Ascending aorta (tissue), 2 donors: Measurements from ENCODE around the gene ZMAT5. TPM values are rescaled to one million over a fixed set of nuclear protein-coding genes. Genes with fewer than 3 reads are reported as not detected.

Experiments used
- DNase-seq, 2 donors: peaks; one replicate each; pipeline ENCODE4 v3.0.0-alpha.2; 2019; ENCODE audit warnings: low spot score in 2 of 2
- H3K27ac ChIP-seq, 2 donors: fragments of 200-600 bp; sonication (generic); one replicate each; pipeline ENCODE4 v1.5.1; 2016 to 2017; ENCODE audit warnings: mild to moderate bottlenecking in 1 of 2
- H3K27me3 ChIP-seq: fragments of 200-600 bp; sonication (generic); one replicate; pipeline ENCODE4 v1.5.1; 2017
- H3K36me3 ChIP-seq, 2 donors: fragments of 200-600 bp; sonication (generic); one replicate each; pipeline ENCODE4 v1.5.1; 2016
- H3K4me1 ChIP-seq, 2 donors: fragments of 200-600 bp; sonication (generic); one replicate each; pipeline ENCODE4 v1.5.1; 2016 to 2017; ENCODE audit warnings: mild to moderate bottlenecking in 1 of 2
- H3K4me3 ChIP-seq, 2 donors: fragments of 200-600 bp; sonication (generic); one replicate each; pipeline ENCODE4 v1.5.1; 2016 to 2017; ENCODE audit warnings: mild to moderate bottlenecking in 1 of 2
- H3K9me3 ChIP-seq, 2 donors: fragments of 200-600 bp; sonication (generic); one replicate each; pipeline ENCODE4 v1.5.1; 2016
- intact Hi-C: fragments of 100-400 bp; cut with DNase I; formaldehyde crosslinking; loops from one replicate; pipeline ENCODE4 v1.15.1; 2023
- total RNA-seq: library from RNA; depleted of rRNA; stranded (reverse); fragments of >200 nt; gene quantifications from one replicate; pipeline ENCODE4 v1.1.0, GENCODE V29; 2016
- TF ChIP-seq, protein P1 (sequence below), 3 experiments: fragments of 200-600 bp in 2 of 3; fragments of 450-650 bp in 1 of 3; sonication (generic) in 2 of 3; IDR thresholded peaks; one replicate each; pipeline ENCODE4 v1.5.1; 2016 to 2019; ENCODE audit warnings: antibody characterized with exemption in 3 of 3, mild to moderate bottlenecking in 1 of 3, moderate library complexity in 1 of 3

The ZMAT5 gene
- total RNA-seq, 1 donor from 2014 or later = 59.3 TPM

DNA sequence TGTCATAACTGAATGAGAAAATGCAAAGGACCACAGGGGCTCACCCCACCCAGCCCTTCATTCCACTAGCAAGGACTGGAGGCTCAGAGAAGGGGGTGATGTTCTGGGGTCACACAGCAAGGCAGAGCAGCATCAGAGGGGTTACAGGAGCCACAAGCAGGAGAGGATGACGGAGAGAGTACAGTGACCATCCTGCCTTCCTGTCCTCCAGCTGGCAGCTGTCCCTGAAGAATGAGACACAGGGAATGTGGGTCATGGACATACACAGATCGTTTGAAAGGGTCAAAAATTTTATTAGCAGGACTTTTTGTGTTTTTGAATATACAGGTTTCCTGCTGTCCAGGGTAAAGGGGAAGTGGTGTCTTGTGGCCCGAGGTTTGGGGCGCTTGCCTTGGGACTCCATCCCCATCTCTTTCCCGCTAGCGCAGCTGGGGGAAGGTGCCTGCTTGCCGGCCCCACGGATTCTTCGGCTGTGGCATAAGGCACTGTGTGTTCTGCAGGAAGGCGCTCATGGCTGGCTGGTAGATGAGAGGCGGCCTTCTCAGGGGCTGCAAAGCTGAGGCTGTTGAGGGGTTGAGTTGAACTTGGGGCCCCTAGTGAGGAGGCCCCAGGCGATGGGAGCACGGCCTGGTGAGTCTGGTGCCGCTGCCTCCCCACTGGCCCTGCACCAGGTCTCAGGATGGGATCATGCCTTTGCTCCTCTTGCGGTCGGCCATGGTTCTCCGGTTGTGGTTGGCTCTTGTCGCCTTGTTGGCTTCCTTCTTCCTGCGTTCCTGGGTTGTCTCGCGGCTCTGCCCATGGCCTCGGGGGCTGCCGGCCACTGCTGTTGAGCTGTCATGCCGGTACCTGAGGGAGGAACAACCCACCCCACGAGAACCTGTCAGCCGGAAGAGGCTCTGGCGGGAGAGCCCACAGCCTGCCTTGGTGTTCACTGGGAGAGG is 21.8 kb upstream of the ZMAT5 start:
- Histone ChIP-seq H3K36me3 (peaks cover 49 to 58% of the 10 kb centered on the region in 2 donors), H3K9me3 (no peaks in the 10 kb centered on the region), H3K27ac (no peak overlapping the region), H3K4me3 (no peak overlapping the region), H3K27me3 (no peaks in the 10 kb centered on the region), H3K4me1 (no peaks in the 10 kb centered on the region)
- no peak for DNase-seq
- intact Hi-C loops = no loop called here
- TF ChIP-seq, protein P1, sequence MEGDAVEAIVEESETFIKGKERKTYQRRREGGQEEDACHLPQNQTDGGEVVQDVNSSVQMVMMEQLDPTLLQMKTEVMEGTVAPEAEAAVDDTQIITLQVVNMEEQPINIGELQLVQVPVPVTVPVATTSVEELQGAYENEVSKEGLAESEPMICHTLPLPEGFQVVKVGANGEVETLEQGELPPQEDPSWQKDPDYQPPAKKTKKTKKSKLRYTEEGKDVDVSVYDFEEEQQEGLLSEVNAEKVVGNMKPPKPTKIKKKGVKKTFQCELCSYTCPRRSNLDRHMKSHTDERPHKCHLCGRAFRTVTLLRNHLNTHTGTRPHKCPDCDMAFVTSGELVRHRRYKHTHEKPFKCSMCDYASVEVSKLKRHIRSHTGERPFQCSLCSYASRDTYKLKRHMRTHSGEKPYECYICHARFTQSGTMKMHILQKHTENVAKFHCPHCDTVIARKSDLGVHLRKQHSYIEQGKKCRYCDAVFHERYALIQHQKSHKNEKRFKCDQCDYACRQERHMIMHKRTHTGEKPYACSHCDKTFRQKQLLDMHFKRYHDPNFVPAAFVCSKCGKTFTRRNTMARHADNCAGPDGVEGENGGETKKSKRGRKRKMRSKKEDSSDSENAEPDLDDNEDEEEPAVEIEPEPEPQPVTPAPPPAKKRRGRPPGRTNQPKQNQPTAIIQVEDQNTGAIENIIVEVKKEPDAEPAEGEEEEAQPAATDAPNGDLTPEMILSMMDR (IDR thresholded peaks at IDR 0.05) = no peak

DNA sequence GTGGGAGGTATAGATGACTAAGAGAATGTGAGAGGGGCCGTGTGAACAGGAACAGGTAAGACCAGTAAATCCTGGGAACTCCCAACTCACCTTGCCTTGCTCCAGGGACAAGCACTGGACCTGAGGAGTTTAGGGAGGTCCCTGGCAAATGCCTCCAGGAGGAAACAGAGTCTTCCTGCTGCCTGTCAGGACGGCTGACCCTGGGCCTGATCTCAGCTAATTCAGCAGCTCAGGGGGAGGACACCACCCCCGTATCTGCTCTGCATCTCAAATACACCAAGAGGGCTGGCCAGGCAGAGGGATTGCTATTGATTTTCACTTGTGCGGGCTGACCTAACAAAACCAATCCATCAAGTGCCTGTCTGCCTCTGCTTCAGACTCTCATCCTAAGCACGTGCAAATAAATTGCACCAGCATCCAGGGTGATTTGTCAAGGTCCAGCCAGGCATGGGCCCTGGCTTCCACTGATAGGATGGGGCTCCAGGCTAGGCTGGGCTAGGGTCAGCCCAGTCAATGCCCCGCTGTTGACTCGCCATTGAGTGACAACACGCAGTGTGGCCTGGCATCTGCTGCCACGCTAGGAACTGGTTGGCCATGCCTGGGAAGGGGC is 20.7 kb upstream of the ZMAT5 start:
- TF ChIP-seq, protein P1 (IDR thresholded peaks at IDR 0.05) = no peak
- DNase-seq = no peak
- H3K36me3 ChIP-seq = peaks cover 37 to 47% of the 10 kb centered on the region in 2 donors

DNA sequence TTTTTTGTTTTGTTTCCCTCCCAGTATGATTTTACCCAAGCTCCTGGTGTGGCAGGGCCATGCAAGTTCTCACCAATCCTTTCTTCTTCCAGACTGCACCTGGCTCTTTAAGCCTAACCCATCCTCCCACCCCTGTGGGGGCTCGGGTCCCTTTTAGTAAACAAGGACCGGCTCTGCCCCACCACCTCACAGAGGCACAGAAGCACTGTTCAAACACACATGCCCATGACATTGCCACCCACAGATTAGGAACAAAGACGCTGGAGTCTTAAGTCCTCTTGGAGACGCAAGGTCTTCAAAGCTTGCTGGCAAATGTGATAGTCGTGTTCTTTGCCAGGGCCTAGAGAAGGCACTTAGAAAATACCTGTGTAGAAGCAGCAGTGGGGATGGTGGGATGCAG is 19.2 kb upstream of the ZMAT5 start:
- H3K27me3 ChIP-seq = no peaks in the 10 kb centered on the region
- peaks cover 25 to 32% of the 10 kb centered on the region in 2 donors for H3K36me3 ChIP-seq
- H3K27ac ChIP-seq = no peak overlapping the region
- intact Hi-C loops = no loop called here
- DNase-seq = no peak
- TF ChIP-seq, protein P1 (IDR thresholded peaks at IDR 0.05) = no peak
- H3K4me3 ChIP-seq = no peak overlapping the region
- H3K9me3 ChIP-seq = no peaks in the 10 kb centered on the region
- H3K4me1 ChIP-seq = peaks cover 3% of the 10 kb centered on the region in 2 donors

More for the DNA sequence above, 20.7 kb upstream of the ZMAT5 start:
- Histone ChIP-seq H3K27me3 (no peaks in the 10 kb centered on the region), H3K4me3 (no peak overlapping the region), H3K27ac (no peak overlapping the region), H3K4me1 (no peaks in the 10 kb centered on the region), H3K9me3 (no peaks in the 10 kb centered on the region)
- intact Hi-C loops = no loop called here

DNA sequence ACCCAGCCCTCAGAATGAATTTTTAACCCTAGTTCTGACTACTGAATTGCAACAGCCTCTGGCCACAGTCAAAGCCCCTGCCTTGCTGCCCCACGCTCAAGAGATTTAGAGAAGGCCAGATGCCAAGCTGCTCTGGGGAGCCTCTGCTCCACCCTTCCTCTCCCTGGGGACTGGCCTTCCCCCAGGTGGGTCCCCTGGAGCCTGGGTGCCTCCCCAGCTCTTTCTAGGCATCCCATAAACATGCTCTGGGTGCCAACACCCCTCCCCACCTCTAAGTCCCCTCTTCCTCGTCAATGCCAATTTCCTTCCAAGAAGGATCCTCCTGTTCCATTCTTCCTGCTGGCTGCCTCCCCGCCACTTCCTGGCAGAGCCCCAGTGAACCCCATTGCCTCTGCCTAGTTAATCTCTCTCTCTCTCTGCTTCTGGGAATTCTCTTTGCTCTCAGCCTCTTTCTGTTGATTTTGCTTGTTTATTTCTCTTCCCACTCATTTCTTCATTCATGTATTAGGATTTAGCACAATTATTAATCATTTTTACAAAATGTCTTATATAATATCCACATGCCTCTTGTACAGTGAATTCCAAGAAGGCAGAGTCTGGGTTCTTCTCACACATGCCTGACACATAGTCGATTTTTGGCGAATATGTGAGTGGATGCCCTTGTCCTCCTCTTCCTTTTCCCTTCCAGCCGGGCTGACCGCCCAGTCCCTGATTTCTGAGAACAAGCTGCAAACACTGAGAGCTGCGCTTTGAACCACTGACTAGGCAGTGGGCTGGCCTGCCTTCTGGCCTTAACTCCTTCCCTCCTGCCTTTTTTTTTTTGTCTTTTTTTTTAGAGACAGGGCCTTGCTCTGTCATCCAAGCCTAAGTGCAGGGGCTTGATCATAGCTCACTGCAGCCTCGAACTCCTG is 17.9 kb upstream of the ZMAT5 start:
- Histone ChIP-seq H3K27me3 (no peaks in the 10 kb centered on the region), H3K4me1 (peaks cover 3 to 6% of the 10 kb centered on the region in 2 donors), H3K9me3 (no peaks in the 10 kb centered on the region), H3K27ac (no peak overlapping the region), H3K36me3 (peaks cover 12 to 19% of the 10 kb centered on the region in 2 donors), H3K4me3 (no peak overlapping the region)
- intact Hi-C loops = no loop called here
- TF ChIP-seq, protein P1 (IDR thresholded peaks at IDR 0.05) = no peak
- no peak for DNase-seq

DNA sequence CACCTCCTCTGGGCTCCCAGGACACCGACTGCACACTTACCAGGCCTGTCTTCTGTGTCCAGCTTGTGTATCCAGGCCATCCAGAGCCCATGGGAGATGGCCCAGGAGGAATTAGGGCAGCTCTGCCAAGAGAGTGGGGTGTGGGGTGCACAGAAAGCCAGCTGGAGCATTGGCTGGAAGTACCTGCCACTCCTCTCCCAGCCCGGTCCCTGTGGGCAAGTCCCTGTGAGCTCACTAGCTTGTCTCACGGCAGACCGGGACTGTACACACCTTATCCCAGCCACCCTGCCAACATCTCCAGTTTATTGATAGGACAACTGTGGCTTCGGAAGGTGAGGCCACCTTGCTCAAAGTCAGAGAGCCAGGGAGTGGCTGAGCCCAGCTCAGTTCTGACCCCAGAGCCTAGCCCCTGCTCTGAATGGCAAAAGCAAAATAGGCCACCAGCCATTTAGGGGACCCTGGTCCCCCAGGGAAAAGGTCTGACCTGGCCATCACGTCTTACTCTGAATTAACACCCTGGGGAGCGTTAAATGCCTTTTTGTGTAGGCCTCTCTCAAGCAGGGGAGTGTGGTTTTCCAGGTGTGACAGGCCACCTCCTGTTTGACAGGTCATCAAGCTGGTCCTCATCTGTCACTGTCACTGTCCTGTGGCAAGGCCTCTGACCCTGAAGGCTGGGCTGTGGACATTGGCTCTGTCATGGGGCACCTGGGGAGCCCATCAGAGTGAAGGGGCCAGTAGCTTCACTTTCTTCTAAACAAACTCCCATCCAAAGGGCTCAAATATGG is 15.4 kb upstream of the ZMAT5 start:
- no peaks in the 10 kb centered on the region for H3K27me3 ChIP-seq
- no peak overlapping the region for H3K4me3 ChIP-seq
- H3K27ac ChIP-seq = peak overlapping the region; percentile 4 to 44
- intact Hi-C loops = no loop called here
- H3K9me3 ChIP-seq = no peaks in the 10 kb centered on the region
- TF ChIP-seq, protein P1 (IDR thresholded peaks at IDR 0.05) = no peak
- peaks cover 3 to 6% of the 10 kb centered on the region in 2 donors for H3K4me1 ChIP-seq
- no peaks in the 10 kb centered on the region for H3K36me3 ChIP-seq
- no peak for DNase-seq
